K562 (cell line): ENCODE results near the gene ARPC1A. TPM values are rescaled to one million over a fixed set of nuclear protein-coding genes. Genes with fewer than 3 reads are reported as not detected.

Experiments used
- ATAC-seq: fragments of 200-7000 bp; cut with Tn5 transposase; 3 replicates; pipeline ENCODE4 v1.9.1; 2020; ENCODE audit warnings: moderate library complexity
- Bru-seq: library from RNA; stranded (reverse); fragments of 400-500 nt; gene quantifications from one replicate; lab custom pipeline; 2021; lab: Mats Ljungman, UMichigan
- BruChase-seq, 2 experiments: library from RNA; stranded (reverse); fragments of 400-500 nt; gene quantifications; one replicate each; lab custom pipeline; 2021; lab: Mats Ljungman, UMichigan
- BruUV-seq: library from RNA; stranded (reverse); fragments of 400-500 nt; replicated peaks from 2 replicates; lab custom pipeline; 2021; lab: Mats Ljungman, UMichigan
- CTCF ChIA-PET: fragments of 300-600 bp; formaldehyde crosslinking; extraction: SDS; loops from one replicate; lab custom pipeline; 2021; ENCODE audit warnings: low intra/inter-chr PET ratio; lab: Yijun Ruan, JAX
- POLR2A ChIA-PET: fragments of 300-600, 350-650 bp; sonication (Branson Sonifier 250); formaldehyde crosslinking; extraction: SDS; loops from one replicate; lab custom pipeline; 2021; ENCODE audit warnings: antibody characterized with exemption, inconsistent platforms; lab: Yijun Ruan, JAX
- DNase-seq, 4 experiments: peaks; one replicate each; pipeline versions ENCODE4 v3.0.0 to v3.0.0-alpha.2; 2011 to 2018; ENCODE audit warnings: low spot score in 3 of 4, mixed read lengths in 3 of 4; ENCODE audit errors: extremely low read depth in 1 of 4
- FAIRE-seq: peaks from 2 replicates; lab custom pipeline; 2011; peaks lifted over from hg19 to GRCh38; lab: Jason Lieb, UNC
- H2AFZ ChIP-seq: 2 replicates; pipeline ENCODE4 v1.6.0; 2011; ENCODE audit warnings: low read depth, low read length, control low read depth, inconsistent platforms
- H3K27ac ChIP-seq: fragments of 200-600 bp; 3 replicates; pipeline ENCODE4 v1.8.0; 2011; ENCODE audit warnings: low read depth, mild to moderate bottlenecking, control low read depth, inconsistent platforms, low read length, moderate library complexity, mixed read lengths; ENCODE audit errors: extremely low read depth
- H3K27me3 ChIP-seq, 2 experiments: fragments of 300-600 bp in 1 of 2; 2 replicates in 1 of 2; 3 replicates in 1 of 2; pipeline versions ENCODE4 v1.6.0 to v1.8.0; 2011; ENCODE audit warnings: inconsistent platforms in 2 of 2, low read length in 2 of 2, mild to moderate bottlenecking in 1 of 2, mixed read lengths in 1 of 2, moderate library complexity in 1 of 2; ENCODE audit not compliant: control insufficient read depth in 2 of 2, insufficient read depth in 2 of 2
- H3K36me3 ChIP-seq: fragments of 300-600 bp; 3 replicates; pipeline ENCODE4 v1.8.0; 2011; ENCODE audit warnings: mild to moderate bottlenecking, low read length, inconsistent platforms; ENCODE audit not compliant: control insufficient read depth, insufficient read depth
- H3K4me1 ChIP-seq, 2 experiments: fragments of 200-600 bp in 1 of 2; replicated peaks in 1 of 2; 2 replicates in 1 of 2; 3 replicates in 1 of 2; pipeline versions ENCODE4 v1.5.1 to v1.8.0; 2011; ENCODE audit warnings: inconsistent platforms in 2 of 2, low read length in 2 of 2, mild to moderate bottlenecking in 1 of 2, mixed read lengths in 1 of 2, moderate library complexity in 1 of 2; ENCODE audit not compliant: control insufficient read depth in 2 of 2, insufficient read depth in 2 of 2
- H3K4me2 ChIP-seq: 2 replicates; pipeline ENCODE4 v1.6.1; 2011; ENCODE audit warnings: low read length, control low read depth, inconsistent platforms, mixed read lengths; ENCODE audit not compliant: insufficient read depth
- H3K4me3 ChIP-seq: fragments of 200-600 bp; sonication (generic), shearing (Covaris generic); 2 replicates; pipeline ENCODE4 v1.5.1; 2016; ENCODE audit warnings: control low read depth, inconsistent platforms
- H3K79me2 ChIP-seq: fragments of 200-600 bp; 3 replicates; pipeline ENCODE4 v1.8.0; 2011; ENCODE audit warnings: low read length, inconsistent platforms; ENCODE audit not compliant: control insufficient read depth, insufficient read depth
- H3K9ac ChIP-seq, 2 experiments: 2 replicates each; pipeline versions ENCODE4 v1.6.0 to v1.6.1; 2011; ENCODE audit warnings: low read depth in 2 of 2, low read length in 2 of 2, control low read depth in 1 of 2, inconsistent platforms in 1 of 2, mild to moderate bottlenecking in 1 of 2, mixed read lengths in 1 of 2; ENCODE audit not compliant: insufficient read depth in 1 of 2
- H3K9me1 ChIP-seq: one replicate; pipeline ENCODE4 v1.6.0; 2011; ENCODE audit warnings: inconsistent platforms, mild to moderate bottlenecking, low read length, moderate library complexity; ENCODE audit not compliant: control insufficient read depth, insufficient read depth
- H3K9me3 ChIP-seq: replicated peaks from 2 replicates; pipeline ENCODE4 v1.5.1; 2011; ENCODE audit warnings: low read depth, low read length, inconsistent platforms; ENCODE audit not compliant: control insufficient read depth, insufficient read depth
- H4K20me1 ChIP-seq: replicated peaks from 2 replicates; pipeline ENCODE4 v1.6.1; 2011; ENCODE audit warnings: low read length, inconsistent platforms, mixed read lengths; ENCODE audit not compliant: control insufficient read depth, insufficient read depth
- ATF7 ChIP-seq: fragments of 450-650 bp; IDR thresholded peaks from 2 replicates; pipeline ENCODE4 v1.7.1; 2014; ENCODE audit warnings: mild to moderate bottlenecking, moderate library complexity
- CBX3 ChIP-seq, 2 experiments: IDR thresholded peaks; 1 replicate in 1 of 2; 2 replicates in 1 of 2; pipeline ENCODE4 v1.6.1; 2012; ENCODE audit warnings: inconsistent platforms in 2 of 2, low read length in 2 of 2, borderline replicate concordance in 1 of 2, control low read depth in 1 of 2
- CREB1 ChIP-seq, 2 experiments: sonication (generic) in 1 of 2; formaldehyde crosslinking in 1 of 2; IDR thresholded peaks; 2 replicates each; pipeline versions ENCODE4 v1.6.1 to v1.8.0; 2012 to 2022; ENCODE audit warnings: inconsistent platforms in 1 of 2, mild to moderate bottlenecking in 1 of 2, missing genetic modification reagents in 1 of 2, moderate library complexity in 1 of 2
- ERF ChIP-seq: fragments of 450-650 bp; formaldehyde crosslinking; IDR thresholded peaks from 2 replicates; pipeline ENCODE4 v1.4.0; 2020; ENCODE audit warnings: mild to moderate bottlenecking, mixed read lengths
- HCFC1 ChIP-seq: IDR thresholded peaks from 2 replicates; pipeline ENCODE4 v1.6.1; 2012; ENCODE audit warnings: low read depth, low read length, improper control_type of control experiment
- KAT7 ChIP-seq: sonication (generic); formaldehyde crosslinking; IDR thresholded peaks from 2 replicates; pipeline ENCODE4 v1.8.0; 2022; ENCODE audit warnings: missing genetic modification reagents, mild to moderate bottlenecking, borderline replicate concordance
- LEF1 ChIP-seq: fragments of 450-650 bp; IDR thresholded peaks from 2 replicates; pipeline ENCODE4 v1.6.1; 2016; ENCODE audit warnings: mild to moderate bottlenecking
- NFIC ChIP-seq: fragments of 450-650 bp; IDR thresholded peaks from 2 replicates; pipeline ENCODE4 v1.6.1; 2017; ENCODE audit warnings: mild to moderate bottlenecking, inconsistent platforms
- NKRF ChIP-seq: fragments of 450-650 bp; IDR thresholded peaks from 2 replicates; pipeline ENCODE4 v1.6.1; 2016; ENCODE audit warnings: borderline replicate concordance
- PML ChIP-seq: IDR thresholded peaks from 2 replicates; pipeline ENCODE4 v1.6.1; 2012; ENCODE audit warnings: low read length, inconsistent platforms
- ZBTB7A ChIP-seq: IDR thresholded peaks from 2 replicates; pipeline ENCODE4 v1.6.1; 2011; ENCODE audit warnings: low read depth, mild to moderate bottlenecking, low read length, moderate library complexity, borderline replicate concordance; ENCODE audit not compliant: control insufficient read depth
- ZNF263 ChIP-seq: sonication (generic); formaldehyde crosslinking; IDR thresholded peaks from 2 replicates; pipeline ENCODE4 v1.8.0; 2022; ENCODE audit warnings: mild to moderate bottlenecking, missing genetic modification reagents, borderline replicate concordance
- ZNF384 ChIP-seq: IDR thresholded peaks from 2 replicates; pipeline ENCODE4 v1.6.1; 2012; ENCODE audit warnings: low read depth, low read length, improper control_type of control experiment
- WGBS: fragments of 100-300 bp; shearing (Covaris generic); methylation state at CpG from one replicate; pipeline ENCODE4 v1.1.6; 2016; ENCODE audit warnings: low coverage, mixed read lengths; ENCODE audit not compliant: insufficient coverage; ENCODE audit errors: missing lambda C conversion rate; 5-methylcytosine and 5-hydroxymethylcytosine counted together
- in situ Hi-C: fragments of 300-500 bp; cut with MboI; formaldehyde crosslinking; loops from 4 replicates; pipeline ENCODE4 v1.15.0; 2018; ENCODE audit warnings: inconsistent platforms, mixed read lengths
- intact Hi-C: fragments of 100-400 bp; cut with micrococcal nuclease; formaldehyde crosslinking; loops from 2 replicates; pipeline ENCODE4 v1.14.2; 2022
- long read RNA-seq, 3 experiments: library from polyadenylated mRNA in 2 of 3; library from RNA in 1 of 3; unstranded in 2 of 3; stranded (forward) in 1 of 3; transcript quantifications; one replicate each; pipeline ENCODE4 v2.0.0, GENCODE V29; 2019 to 2022
- polyA minus RNA-seq, 3 experiments: library from RNA; depleted of rRNA, polyadenylated mRNA; stranded (reverse); fragments of >200 nt; gene quantifications; 2 replicates each; pipeline ENCODE4 v1.2.3, GENCODE V29; 2011
- polyA plus RNA-seq, 8 experiments: library from polyadenylated mRNA; depleted of rRNA in 4 of 8; stranded (reverse) in 5 of 8; unstranded in 3 of 8; fragments of >200 nt; fragmentation: Nextera tagmentation in 2 of 8; fragmentation: Illumina TruSeq in 1 of 8; extraction: Ambion mirVana in 2 of 8; extraction: Trizol in 1 of 8; gene quantifications; 2 replicates each; pipeline versions ENCODE4 v1.2.1 to v1.2.3, GENCODE V29; 2011 to 2014; ENCODE audit warnings: inconsistent platforms in 1 of 8, missing spikeins in 1 of 8
- total RNA-seq, 7 experiments: library from RNA; depleted of rRNA in 6 of 7; stranded (reverse); fragments of >200 nt in 6 of 7; fragmentation: Illumina TruSeq in 2 of 7; extraction: Trizol in 2 of 7; gene quantifications; 2 replicates each; pipeline versions ENCODE4 v1.2.1 to v1.2.3, GENCODE V29; 2011 to 2021; ENCODE audit warnings: low replicate concordance in 1 of 7

The ARPC1A gene
- 32.7 and 51.7 TPM in 2 replicates for total RNA-seq (2011; cell fraction: chromatin; rRNA removed; ENCODE audit: low replicate concordance)
- total RNA-seq (2011; cell fraction: nucleolus; rRNA removed) = 40.7 and 42.2 TPM in 2 replicates
- total RNA-seq (2011; cell fraction: nucleoplasm; rRNA removed) = 40.5 and 61.6 TPM in 2 replicates
- total RNA-seq (2014; rRNA removed) (55.6 and 87.2 TPM in 2 replicates), total RNA-seq (2014; rRNA removed; fragmentation: Illumina TruSeq; extraction: Trizol) (75.4 and 83.0 TPM in 2 replicates), total RNA-seq (2015; rRNA removed; fragmentation: Illumina TruSeq; extraction: Trizol) (78.7 and 86.1 TPM in 2 replicates), total RNA-seq (2021) (120 and 121 TPM in 2 replicates), polyA plus RNA-seq (2011; rRNA removed) (39.5 and 41.9 TPM in 2 replicates), polyA plus RNA-seq (2014; fragmentation: Illumina TruSeq; extraction: Trizol) (96.4 and 107 TPM in 2 replicates), polyA plus RNA-seq (2014; fragmentation: Nextera tagmentation; extraction: Ambion mirVana) (100 to 1,000 TPM; 130 to 151 TPM), polyA plus RNA-seq (2014; rRNA removed) (74.6 and 75.7 TPM in 2 replicates), polyA minus RNA-seq (2011; rRNA and poly(A)+ RNA removed) (42.0 and 57.7 TPM in 2 replicates), Bru-seq, nascent RNA (percentile 87 among the genes with signal in this experiment), BruChase-seq, experiment 1, labeled RNA remaining after a 2-hour chase (percentile 96 among the genes with signal in this experiment), BruChase-seq, experiment 2, labeled RNA remaining after a 6-hour chase (percentile 97 among the genes with signal in this experiment)
- polyA plus RNA-seq (2011; cell fraction: cytosol; rRNA removed) = 61.5 and 87.8 TPM in 2 replicates
- polyA plus RNA-seq (2011; cell fraction: nucleus; rRNA removed) = 44.9 and 61.3 TPM in 2 replicates
- 108 and 132 TPM in 2 replicates for polyA plus RNA-seq (2012)
- polyA minus RNA-seq (2011; cell fraction: cytosol; rRNA and poly(A)+ RNA removed) = 31.2 and 36.7 TPM in 2 replicates
- 20.7 and 21.9 TPM in 2 replicates for polyA minus RNA-seq (2011; cell fraction: nucleus; rRNA and poly(A)+ RNA removed)
- long read RNA-seq, experiment 1, transcript ARPC1A-201 (10 exons, 1,565 nt) = major isoform, 190 of 273 reads
- long read RNA-seq, experiment 1, partial matches to known transcripts = 60 of 273 reads
- long read RNA-seq, experiment 1, other reads (novel, unspliced or antisense) = 23 of 273 reads
- long read RNA-seq, experiment 2, transcript ARPC1A-201 (10 exons, 1,565 nt) = major isoform, 64 of 93 reads
- long read RNA-seq, experiment 2, partial matches to known transcripts = 12 of 93 reads
- long read RNA-seq, experiment 2, other reads (novel, unspliced or antisense) = 16 of 93 reads
- long read RNA-seq, experiment 3, transcript ARPC1A-201 (10 exons, 1,565 nt) = major isoform, 214 of 228 reads
- long read RNA-seq, experiment 3, partial matches to known transcripts = 5 of 228 reads
- long read RNA-seq, experiment 3, other reads (novel, unspliced or antisense) = 9 of 228 reads

GRCh38 chr7:99325592-99326407 is at the start of gene ARPC1A:
ARPC1A (plus strand) TSS chr7:99325898; CDS start chr7:99333354, 7,456 bp downstream.
- Histone ChIP-seq H3K4me3 (peak within 1 kb of the TSS; percentile 85), H3K4me1 (peaks cover 31 to 33% of the 10 kb centered on the region in 2 experiments), H3K36me3 (peaks cover 6% of the 10 kb centered on the region; the same call in 2 of the 3 replicates), H2AFZ (peak within 1 kb of the TSS; percentile 98), H3K27ac (peak within 1 kb of the TSS; percentile 84), H3K4me2 (peak within 1 kb of the TSS; percentile 99), H3K27me3 (no peaks in the 10 kb centered on the region), H3K9me3 (no peaks in the 10 kb centered on the region), H3K9ac (peak within 1 kb of the TSS; percentile 93 to 97), H4K20me1 (no peaks in the 10 kb centered on the region), H3K79me2 (peaks cover 59% of the 10 kb centered on the region), H3K9me1 (no peaks in the 10 kb centered on the region)
- intact Hi-C loops (loop anchor here (5.0 kb wide), 2 partner anchors 37 to 62 kb away; no protein-coding TSS in a partner anchor), in situ Hi-C loops (no loop called here)
- FAIRE-seq (peak; percentile 92), ATAC-seq (peak; percentile 93), DNase-seq (peak; percentile 97 to 100 (median 100))
- CTCF ChIA-PET = no interaction called here
- no TSS peak for BruUV-seq
- POLR2A ChIA-PET = interaction anchor here (0.9 to 1.0 kb wide), 3 partner anchors 9 to 13 kb away, joined by 3 to 5 read pairs (median 4); no protein-coding TSS in a partner anchor
- WGBS = under 1% methylated on average over 65 of the region's 82 CpGs
- TF ChIP-seq ZNF384 = peak; percentile 17; the same call in 1 of the 2 replicates
- TF ChIP-seq KAT7 = peak; percentile 68; the same call in 1 of the 2 replicates
- TF ChIP-seq ZNF263 = peak; percentile 71
- peak; percentile 86 for TF ChIP-seq PML
- peak; percentile 48; the same call in 1 of the 2 replicates for TF ChIP-seq ERF
- TF ChIP-seq ATF7 = peak; percentile 88
- TF ChIP-seq CREB1 (IDR thresholded peaks at IDR 0.05) = peak; percentile 89
- peak; percentile 84 for TF ChIP-seq CREB1 (CRISPR knock-in tag; IDR thresholded peaks at IDR 0.05)
- TF ChIP-seq HCFC1 = peak; percentile 68
- TF ChIP-seq ZBTB7A = peak; percentile 79
- no peak for TF ChIP-seq LEF1
- 0 out of 2 replicates have a peak, but pooled peaks have one; percentile 20 for TF ChIP-seq NFIC
- TF ChIP-seq NKRF = peak; percentile 64
- peak in 1 of 2 experiments; percentile 60; a peak in 1 of 3 replicates for TF ChIP-seq CBX3 (IDR thresholded peaks at IDR 0.05; ENCODE audit: borderline replicate concordance in 1 of 2, low read length in 2 of 2)
